SK-N-SH treated with all-trans-retinoic acid at 6 μM for 48 hours (cell line): Measurements from ENCODE around the gene SLC1A4.

Source experiments
- CSDC2 ChIP-seq: fragments of 250-450 bp; sonication (Bioruptor Pico); IDR thresholded peaks from 2 replicates; pipeline ENCODE4 v1.5.0; 2020; ENCODE audit warnings: mild to moderate bottlenecking, moderate library complexity
- ISL1 ChIP-seq: fragments of 250-450 bp; sonication (Bioruptor Pico); IDR thresholded peaks from 2 replicates; pipeline ENCODE4 v2.1.2; 2022; ENCODE audit warnings: mild to moderate bottlenecking, moderate library complexity
- SNAI2 ChIP-seq: fragments of 250-450 bp; sonication (Bioruptor Pico); IDR thresholded peaks from 2 replicates; pipeline ENCODE4 v1.5.0; 2020; ENCODE audit warnings: mild to moderate bottlenecking, moderate library complexity
- ZNF70 ChIP-seq: fragments of 450-650 bp; formaldehyde crosslinking; IDR thresholded peaks from 2 replicates; pipeline ENCODE4 v1.5.0; 2020; ENCODE audit warnings: mild to moderate bottlenecking, moderate library complexity
- TF ChIP-seq, protein P1 (sequence below): fragments of 250-450 bp; sonication (Bioruptor Pico); IDR thresholded peaks from 2 replicates; pipeline ENCODE4 v1.8.0; 2020; ENCODE audit warnings: mild to moderate bottlenecking, moderate library complexity, borderline replicate concordance
- TF ChIP-seq, protein P2 (sequence below): fragments of 250-450 bp; sonication (Bioruptor Pico); IDR thresholded peaks from 2 replicates; pipeline ENCODE4 v1.5.1; 2020; ENCODE audit warnings: low read depth, mild to moderate bottlenecking, moderate library complexity
- TF ChIP-seq, protein P3 (sequence below): fragments of 250-450 bp; sonication (Bioruptor Pico); IDR thresholded peaks from 2 replicates; pipeline ENCODE4 v1.5.1; 2021; ENCODE audit warnings: mild to moderate bottlenecking, moderate library complexity

DNA sequence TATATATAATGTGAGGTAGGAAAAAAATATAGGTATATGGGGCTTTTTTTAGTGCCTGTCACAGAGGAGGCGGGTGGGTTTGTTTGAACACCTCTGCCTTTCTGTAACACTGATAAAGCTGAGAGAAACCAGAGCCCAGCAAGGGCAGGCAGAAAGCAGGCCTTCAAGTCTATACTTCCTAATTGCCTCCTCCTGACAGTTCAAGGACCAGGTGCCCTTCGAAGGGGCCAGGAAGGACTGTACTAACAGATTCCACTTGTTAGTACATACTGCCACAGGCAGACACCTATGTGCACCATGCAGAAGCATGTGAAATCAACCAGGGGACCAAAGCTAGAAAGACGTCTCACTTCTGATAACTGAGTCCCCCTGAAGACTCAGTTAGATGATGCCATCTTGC, 13.8 kb downstream of the SLC1A4 start:
- TF ChIP-seq CSDC2 (CRISPR knock-in tag) (no peak), ISL1 (CRISPR knock-in tag) (no peak), ZNF70 (no peak), SNAI2 (no peak)
- TF ChIP-seq, protein P1, sequence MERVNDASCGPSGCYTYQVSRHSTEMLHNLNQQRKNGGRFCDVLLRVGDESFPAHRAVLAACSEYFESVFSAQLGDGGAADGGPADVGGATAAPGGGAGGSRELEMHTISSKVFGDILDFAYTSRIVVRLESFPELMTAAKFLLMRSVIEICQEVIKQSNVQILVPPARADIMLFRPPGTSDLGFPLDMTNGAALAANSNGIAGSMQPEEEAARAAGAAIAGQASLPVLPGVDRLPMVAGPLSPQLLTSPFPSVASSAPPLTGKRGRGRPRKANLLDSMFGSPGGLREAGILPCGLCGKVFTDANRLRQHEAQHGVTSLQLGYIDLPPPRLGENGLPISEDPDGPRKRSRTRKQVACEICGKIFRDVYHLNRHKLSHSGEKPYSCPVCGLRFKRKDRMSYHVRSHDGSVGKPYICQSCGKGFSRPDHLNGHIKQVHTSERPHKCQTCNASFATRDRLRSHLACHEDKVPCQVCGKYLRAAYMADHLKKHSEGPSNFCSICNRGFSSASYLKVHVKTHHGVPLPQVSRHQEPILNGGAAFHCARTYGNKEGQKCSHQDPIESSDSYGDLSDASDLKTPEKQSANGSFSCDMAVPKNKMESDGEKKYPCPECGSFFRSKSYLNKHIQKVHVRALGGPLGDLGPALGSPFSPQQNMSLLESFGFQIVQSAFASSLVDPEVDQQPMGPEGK = no peak
- TF ChIP-seq, protein P2, sequence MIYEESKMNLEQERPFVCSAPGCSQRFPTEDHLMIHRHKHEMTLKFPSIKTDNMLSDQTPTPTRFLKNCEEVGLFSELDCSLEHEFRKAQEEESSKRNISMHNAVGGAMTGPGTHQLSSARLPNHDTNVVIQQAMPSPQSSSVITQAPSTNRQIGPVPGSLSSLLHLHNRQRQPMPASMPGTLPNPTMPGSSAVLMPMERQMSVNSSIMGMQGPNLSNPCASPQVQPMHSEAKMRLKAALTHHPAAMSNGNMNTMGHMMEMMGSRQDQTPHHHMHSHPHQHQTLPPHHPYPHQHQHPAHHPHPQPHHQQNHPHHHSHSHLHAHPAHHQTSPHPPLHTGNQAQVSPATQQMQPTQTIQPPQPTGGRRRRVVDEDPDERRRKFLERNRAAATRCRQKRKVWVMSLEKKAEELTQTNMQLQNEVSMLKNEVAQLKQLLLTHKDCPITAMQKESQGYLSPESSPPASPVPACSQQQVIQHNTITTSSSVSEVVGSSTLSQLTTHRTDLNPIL = no peak
- TF ChIP-seq, protein P3, sequence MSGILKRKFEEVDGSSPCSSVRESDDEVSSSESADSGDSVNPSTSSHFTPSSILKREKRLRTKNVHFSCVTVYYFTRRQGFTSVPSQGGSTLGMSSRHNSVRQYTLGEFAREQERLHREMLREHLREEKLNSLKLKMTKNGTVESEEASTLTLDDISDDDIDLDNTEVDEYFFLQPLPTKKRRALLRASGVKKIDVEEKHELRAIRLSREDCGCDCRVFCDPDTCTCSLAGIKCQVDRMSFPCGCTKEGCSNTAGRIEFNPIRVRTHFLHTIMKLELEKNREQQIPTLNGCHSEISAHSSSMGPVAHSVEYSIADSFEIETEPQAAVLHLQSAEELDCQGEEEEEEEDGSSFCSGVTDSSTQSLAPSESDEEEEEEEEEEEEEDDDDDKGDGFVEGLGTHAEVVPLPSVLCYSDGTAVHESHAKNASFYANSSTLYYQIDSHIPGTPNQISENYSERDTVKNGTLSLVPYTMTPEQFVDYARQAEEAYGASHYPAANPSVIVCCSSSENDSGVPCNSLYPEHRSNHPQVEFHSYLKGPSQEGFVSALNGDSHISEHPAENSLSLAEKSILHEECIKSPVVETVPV = no peak
